Uterus (tissue), 2 donors: Measurements from ENCODE around the gene TICAM2.

ENCODE experiments used
- CTCF ChIP-seq, 4 experiments: fragments of 200-600 bp in 2 of 4; fragments of 450-650 bp in 2 of 4; sonication (generic) in 2 of 4; IDR thresholded peaks; one replicate each; pipeline ENCODE4 v1.5.1; 2016 to 2019; ENCODE audit warnings: antibody characterized with exemption in 4 of 4, mild to moderate bottlenecking in 2 of 4, moderate library complexity in 1 of 4
- POLR2A ChIP-seq, 2 donors: fragments of 450-650 bp; IDR thresholded peaks; one replicate each; pipeline ENCODE4 v1.6.1; 2016; ENCODE audit warnings: antibody characterized with exemption in 2 of 2, mild to moderate bottlenecking in 1 of 2, moderate library complexity in 1 of 2

- TF ChIP-seq CTCF (IDR thresholded peaks at IDR 0.05), result no peak
- TF ChIP-seq POLR2A (IDR thresholded peaks at IDR 0.05), result no peak
Measured at GRCh38 chr5:115530426-115530825, 71.9 kb downstream of the TICAM2 start.
